Mesenteric fat pad (tissue), 1 donor: ENCODE data around the gene PPP3CA. TPM values are rescaled to one million over a fixed set of nuclear protein-coding genes. Genes with fewer than 3 reads are reported as not detected.
"Not testable (repeated sequence)": the region's sequence is repeated elsewhere in the genome, so short reads cannot be mapped to it uniquely, and the experiment has no call there.

ENCODE experiments used
- DNase-seq: peaks from one replicate; pipeline ENCODE4 v3.0.0-alpha.2; 2020; ENCODE audit warnings: low spot score
- total RNA-seq: library from RNA; stranded (reverse); fragmentation: NEBNext Ultra II Directional; extraction: Animal tissue kit (Norgen Biotek cat#: 25700); gene quantifications from one replicate; pipeline ENCODE4 v1.2.1, GENCODE V29; 2021
- donor health status: DM: yes; HTN: yes; CAD: no.

The PPP3CA gene
- total RNA-seq, 1 donor from 2014 or later: 50.2 TPM

DNA sequence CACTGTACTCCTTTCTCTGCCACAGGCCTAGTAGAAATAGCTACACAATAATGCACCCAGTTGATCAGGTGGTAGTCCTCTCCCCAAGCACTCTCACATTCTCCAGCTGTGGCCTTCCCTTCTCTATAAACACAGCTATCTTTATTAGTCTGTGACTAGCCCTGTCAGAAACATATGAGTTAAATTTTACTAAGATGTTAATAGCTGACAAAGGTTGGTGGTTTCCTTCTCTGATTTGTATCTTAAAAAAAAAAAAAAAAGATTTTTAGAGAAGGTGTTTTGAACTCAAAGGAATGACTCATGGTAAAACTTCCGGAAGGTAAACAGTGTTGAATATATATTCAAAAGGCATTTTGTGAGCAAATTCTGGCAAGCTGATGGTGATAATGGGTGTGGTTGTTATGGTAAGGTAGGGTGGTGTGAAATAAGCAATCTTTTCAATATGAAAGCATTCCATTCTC, 327.4 kb downstream of the PPP3CA start:
- no peak for DNase-seq

DNA sequence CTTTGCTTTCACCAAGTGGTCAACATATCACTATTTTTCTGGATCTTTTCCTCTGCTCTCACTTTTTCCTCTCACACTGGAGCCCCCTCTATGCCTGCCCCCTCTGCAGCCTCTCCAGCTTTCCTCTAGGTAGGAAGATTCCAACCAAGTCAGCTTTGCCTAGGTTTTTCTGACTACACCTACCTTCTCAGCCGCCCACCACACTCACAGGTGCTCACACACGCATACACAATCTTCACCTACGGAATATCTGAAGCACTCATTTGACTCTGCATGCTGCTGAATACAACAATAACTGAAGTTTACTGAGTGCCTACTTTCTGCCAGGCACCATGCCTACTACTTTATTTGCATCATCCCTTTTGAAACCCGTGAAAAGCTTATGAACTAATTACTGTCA, 328.0 kb downstream of the PPP3CA start:
- DNase-seq: no peak

DNA sequence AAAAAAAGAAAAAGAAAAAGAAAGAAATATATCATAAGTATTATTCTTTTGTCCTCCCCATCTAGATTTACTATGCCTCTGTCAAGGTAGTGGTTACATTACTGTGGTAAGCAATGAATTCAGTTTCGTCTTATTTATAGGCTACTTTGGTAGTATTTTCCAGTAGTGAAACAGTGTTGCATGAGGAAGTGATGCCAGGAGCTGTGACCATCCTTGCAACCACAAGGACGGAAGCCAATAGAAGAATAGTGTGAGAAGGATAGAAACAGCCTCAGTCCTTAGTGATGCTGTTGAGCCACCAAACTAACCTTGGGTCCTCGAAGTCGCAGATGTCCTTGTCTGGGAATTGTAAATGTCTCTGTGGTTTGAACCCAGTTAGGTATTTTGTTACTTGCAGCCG, 328.5 kb downstream of the PPP3CA start:
- no peak for DNase-seq

DNA sequence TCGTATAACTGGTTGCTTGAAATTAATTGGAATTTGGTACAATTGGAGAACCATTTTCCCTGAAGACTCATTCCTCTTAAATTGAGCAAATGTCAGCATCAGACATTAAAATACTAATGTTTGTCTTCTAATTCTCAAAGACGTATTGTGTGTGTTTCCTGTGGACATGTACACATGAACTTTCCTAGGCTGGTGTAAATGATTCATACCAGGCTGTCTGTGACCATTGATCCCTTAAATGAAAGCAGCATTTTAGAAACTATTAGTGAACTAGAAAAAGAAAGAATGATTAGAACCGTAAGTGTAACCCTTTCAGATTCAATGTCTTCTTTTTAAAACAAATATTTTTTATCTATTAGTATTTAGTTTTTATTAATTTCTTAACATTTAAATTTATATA, 332.9 kb downstream of the PPP3CA start:
- DNase-seq: no peak

DNA sequence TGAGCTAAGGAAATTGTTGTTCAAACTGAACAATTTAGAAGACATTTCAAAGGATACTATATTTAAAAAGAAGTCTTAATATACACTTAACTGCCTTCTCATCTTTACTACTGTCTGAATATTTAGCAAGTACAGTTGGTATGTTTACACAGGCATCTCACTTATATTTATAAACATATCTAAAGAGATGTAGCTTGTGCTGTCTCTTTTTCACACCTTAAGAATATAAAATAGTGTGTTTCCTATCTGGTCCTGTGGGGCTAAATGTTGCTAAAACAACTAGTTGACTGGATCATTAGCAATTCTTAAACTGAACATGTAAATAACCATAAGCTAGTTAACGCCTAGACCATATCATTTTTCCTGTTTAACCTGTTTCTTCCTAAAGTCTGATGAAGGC, 336.3 kb downstream of the PPP3CA start:
- no peak for DNase-seq

DNA sequence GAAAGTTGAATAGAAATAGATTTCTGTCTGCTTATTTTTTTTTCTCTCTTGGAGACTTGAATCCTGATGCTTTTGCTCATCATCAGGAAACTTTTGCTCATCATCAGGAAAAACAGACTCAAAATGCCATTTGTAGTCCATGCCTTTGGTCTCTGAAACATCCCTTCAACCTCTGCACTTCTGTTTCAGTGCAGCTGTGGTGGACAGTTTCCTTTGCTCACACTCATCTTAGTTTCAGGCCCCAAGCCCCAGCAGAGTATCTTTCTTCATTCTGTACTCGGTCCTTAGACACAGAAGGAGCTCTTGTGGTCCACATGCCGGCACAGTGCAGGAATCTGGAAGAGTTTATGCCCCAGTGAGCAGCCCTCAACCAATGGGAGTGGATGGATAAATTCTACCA, 337.9 kb downstream of the PPP3CA start:
- DNase-seq: no peak

DNA sequence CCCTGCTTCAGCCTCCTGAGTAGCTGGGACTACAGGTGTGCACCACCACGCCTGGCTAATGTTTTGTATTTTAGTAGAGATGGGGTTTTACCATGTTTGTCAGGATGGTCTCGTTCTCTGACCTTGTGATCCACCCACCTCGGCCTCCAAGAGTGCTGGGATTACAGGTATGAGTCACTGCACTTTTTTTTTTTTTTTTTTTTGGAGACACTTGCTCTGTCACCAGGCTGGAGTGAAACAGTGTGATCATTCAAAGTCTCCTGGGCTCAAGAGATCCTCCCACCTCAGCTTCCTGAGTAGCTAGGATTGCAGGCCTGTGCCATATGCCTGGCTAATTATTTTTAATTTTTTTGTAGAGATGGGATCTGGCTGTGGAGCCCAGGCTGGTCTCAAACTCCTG, 338.8 kb downstream of the PPP3CA start:
- DNase-seq: no peak

DNA sequence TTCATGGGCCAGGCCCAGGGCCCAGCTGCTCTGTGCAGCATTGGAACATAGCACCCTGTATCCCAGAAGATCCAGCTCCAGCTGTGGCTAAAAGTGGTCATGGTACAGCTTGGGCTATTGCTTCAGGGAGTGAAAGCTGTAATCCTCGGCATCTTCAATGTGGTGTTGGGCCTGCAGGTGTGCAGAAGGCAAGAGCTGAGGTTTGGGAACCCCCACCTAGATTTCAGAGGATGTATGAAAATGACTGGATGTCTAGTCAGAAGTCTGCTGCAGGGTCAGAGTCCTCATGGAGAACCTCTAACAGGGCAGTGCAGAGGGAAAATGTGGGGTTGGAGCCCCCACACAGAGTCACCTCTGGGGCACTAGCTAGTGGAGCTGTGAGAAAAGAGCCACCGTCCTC, 341.7 kb downstream of the PPP3CA start:
- no peak for DNase-seq

DNA sequence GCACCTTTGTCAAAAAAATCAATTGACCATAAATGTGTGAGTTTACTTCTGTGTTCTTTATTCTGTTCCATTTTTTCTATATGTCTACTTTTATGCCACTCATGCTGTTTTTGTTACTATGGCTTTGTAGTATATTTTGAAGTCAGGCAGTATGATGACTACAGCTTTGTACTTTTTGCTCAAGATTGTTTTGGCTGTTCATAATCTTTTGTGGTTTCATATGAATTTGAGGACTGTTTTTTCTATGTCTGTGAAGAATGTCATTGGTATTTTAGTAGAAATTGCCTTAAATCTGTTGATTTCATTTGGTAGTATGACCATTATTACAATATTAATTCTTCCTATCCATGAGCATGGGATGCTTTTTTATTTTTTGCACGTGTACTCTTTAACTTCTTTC, 346.8 kb downstream of the PPP3CA start:
- no peak for DNase-seq

DNA sequence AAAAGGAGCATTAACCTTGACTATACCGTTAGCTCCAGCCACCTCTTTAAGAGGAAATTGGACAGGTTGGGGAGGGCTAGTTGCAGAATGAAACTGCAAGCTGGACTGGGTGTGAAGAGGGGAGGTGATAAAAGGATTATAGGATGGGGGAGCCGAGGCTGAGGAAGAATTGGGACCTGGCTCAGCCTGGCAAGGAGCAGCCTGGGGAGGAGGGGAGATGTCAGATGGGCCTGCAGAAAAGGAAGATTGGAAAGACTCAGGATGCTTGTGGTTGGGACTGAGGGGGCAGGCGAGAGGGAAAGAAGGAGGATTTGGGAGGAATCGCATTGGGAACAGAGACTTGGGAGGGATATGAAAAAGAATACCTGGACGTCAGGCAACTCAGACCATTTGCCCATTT, 351.7 kb downstream of the PPP3CA start:
- DNase-seq: no peak

DNA sequence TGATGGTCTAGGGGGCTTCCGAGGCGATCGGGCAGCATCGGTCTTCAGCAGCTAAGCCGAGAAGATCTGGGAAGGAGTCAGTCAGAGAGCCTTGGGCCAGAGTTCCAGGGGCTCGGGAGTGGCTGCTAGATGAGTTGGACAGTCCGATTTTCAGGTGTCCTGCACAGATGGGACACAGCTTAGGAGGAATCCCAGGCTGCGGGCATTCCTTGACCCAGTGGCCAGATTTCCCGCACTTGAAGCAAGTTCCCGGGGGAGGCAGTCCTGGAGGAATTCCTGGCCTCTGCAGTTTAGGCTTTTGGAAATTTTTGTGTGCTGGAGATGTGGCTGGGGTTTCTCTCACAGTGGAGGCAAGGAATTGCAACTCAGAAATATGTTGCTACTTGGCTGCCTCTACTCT, 352.3 kb downstream of the PPP3CA start:
- not testable (repeated sequence) for DNase-seq

DNA sequence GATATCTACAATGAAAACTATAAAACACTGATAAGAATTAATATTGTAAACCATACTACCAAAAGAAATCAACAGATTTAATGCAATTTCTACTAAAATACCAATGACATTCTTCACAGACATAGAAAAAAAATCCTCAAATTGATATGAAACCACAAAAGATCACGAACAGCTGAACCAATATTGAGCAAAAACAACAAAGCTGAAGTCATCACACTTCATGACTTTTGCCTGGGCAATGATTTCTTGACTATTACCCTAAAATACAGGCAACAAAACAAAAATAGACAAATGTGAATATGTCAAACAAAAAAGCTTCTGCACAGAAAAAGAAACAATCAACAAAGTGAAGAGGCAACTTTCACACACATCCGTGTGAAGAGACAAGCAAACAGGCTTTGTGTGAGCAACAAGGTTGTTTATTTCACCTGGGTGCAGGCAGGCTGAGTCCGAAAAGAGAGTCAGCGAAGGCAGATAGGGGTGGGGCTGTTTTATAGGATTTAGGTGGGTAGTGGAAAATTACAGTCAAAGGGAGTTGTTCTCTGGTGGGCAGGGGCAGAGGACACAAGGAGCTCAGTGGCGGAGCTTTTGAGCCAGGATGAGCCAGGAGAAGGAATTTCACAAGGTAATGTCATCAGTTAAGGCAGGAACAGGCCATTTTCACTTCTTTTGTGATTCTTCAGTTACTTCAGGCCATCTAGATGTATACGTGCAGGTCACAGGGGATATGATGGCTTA, 355.8 kb downstream of the PPP3CA start:
- DNase-seq: not testable (repeated sequence)

DNA sequence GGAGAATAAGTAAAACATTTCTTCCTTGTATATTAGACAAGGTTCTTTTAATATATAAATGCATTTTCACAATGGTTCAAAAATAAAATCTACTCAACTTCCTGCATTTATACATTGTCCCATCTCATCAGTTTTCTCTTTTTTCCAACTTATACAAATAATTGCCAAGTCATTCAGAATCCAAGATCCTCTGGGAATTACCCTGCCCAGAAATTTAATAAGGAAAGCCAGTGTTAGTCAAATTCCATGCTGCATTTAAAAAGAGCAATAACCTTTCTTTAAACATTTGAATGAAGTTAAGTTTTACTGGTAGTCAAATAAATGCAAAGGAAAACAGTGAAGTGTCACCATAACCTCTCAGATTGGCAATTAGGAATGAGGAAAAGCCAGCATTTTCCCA, 357.9 kb downstream of the PPP3CA start:
- no peak for DNase-seq

DNA sequence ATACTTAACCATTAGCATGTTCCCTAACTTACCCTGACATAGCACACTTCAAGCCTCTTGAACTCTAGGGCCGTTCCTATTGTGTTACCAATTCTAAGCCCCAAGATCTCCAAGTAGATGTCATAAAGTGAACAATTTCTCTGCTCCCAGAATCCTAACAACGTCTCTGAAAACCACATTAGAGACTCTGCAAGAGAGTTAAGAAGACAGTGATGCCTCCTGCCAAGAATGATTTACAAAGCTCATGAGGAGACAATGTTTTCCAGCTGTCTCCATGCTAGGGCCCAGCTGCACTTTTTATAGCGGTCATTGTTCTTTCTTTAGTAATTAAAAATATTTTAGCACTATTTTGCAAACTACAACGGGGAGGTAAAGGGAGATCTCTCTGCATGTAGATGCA, 358.4 kb downstream of the PPP3CA start:
- no peak for DNase-seq

DNA sequence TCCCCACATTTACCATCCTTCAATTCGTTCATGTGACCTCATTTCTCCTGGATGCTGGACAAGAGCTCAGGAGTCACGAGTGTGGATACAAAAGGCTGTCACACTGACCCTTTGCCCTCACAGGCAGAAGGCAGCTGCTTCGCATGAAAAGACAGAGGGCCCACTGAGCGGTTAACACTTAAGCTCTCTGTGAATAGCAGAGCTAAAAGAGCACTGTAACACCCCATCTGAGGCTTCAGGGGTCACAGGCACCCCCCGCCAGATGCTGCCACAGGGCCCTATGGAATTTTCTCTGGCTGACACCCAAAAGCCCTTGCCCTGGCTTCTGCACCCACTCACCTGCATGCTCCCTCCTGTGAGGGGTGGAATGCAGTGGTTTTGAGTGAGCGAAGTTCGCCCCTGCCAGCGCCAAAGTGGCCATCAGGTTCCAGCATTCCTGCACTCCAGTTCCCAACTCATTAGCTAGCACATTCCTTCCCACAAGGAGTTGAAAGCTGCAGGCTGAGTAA, 360.9 kb downstream of the PPP3CA start:
- DNase-seq: no peak

DNA sequence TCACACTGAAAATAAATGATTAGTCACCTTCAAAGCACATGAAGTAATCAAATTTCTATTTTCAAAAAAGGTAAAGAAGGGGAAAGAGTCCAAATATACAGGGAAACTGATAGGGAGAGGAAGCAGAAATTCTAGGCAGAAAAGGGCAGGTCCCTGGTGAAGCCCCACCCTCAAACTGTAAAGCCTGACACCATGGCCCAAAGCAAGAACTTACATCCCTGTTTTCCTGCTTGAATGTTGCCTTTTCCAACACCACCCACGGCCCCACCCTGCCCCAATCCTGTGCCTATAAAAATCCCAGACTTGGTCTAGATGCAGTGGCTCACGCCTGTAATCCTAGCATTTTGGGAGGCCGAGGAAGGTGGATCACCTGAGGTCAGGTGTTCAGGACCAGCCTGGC, 361.8 kb downstream of the PPP3CA start:
- no peak for DNase-seq

DNA sequence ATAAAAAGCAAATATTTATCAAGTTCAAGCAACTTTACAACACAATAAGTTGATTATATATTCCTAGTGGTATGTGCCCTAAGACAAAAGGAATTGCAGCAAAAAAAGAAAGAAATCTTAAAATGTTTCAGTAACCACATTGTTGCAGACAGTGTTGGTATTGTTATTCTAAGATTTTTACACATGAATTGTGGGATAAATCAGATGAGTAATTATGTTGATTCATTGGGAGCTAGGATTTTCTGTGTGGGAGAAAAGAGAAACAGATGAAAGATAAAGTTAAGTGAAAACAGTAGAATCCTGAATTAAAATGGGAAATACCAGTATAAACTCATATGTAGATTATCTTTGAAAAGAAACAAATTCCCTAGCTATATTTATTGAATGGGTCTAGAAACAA, 362.4 kb downstream of the PPP3CA start:
- no peak for DNase-seq

DNA sequence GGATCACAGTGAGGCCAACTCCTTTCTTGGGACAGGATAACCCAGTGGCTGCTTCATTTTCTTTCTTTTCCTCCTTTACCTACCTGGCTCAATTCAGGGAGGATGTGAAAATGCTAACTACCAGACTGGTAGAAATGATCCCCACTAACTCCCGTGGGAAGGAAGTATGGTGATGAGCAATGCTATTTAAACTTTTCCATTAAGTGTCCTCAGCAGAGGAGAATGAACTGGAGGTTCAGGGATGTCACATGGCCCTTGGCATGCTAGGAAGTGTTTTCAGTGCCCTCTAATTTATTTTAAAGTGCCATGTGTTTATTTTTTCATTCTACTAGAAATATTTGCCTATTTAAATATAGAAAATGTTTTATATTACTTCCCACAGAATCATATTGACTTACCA, 363.9 kb downstream of the PPP3CA start:
- DNase-seq: no peak

DNA sequence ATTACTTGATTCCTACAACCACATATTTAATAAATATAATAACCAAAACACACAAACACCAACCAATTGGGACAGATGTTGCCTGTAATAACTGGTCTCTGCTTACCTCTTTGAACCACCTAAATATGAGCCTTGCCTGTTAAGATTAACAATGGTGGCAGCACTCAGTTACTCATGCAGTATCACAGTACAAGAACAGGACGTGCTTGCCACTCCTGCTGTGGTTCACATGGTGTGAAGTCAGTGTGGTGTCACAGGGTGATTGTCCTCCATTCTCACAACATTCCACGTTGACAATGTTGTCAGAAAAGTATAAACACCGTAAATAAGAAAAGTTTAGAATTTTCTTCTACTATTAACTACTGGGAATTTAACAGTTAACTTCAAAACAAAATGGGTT, 365.0 kb downstream of the PPP3CA start:
- no peak for DNase-seq

DNA sequence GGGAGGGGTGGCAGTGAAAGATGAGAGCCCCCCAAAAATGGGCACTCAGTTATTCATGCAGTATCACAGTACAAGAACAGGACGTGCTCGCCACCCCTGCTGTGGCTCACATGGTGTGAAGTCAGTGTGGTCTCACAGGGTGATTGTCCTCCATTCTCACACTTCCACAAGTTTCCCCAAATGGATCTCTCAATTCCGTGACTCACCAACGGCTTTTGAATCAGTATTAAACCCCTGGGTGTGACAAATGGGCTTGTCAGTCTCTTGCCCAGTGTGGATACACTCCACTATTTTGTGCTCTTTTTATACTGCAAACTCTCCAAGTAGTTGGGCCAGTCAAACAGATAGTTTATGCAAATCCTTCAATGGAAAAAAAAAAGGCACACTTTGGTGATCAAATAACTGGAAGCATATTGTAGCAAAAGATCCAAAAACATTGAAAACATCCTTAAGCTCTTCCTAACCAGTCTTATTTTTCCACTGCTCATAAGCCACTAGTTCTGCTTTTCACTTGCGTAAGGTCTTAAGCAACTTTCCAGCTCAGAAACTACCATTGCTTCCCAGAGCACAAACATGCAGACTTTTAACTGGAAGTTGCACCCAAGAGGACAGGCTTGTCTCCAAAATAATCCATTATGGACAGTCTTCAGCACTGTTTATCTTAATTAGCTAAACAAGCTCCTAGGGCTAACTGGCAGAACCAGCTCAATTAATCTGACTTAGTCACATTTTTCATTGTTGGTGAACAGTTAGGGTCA, 365.7 kb downstream of the PPP3CA start:
- DNase-seq: no peak

DNA sequence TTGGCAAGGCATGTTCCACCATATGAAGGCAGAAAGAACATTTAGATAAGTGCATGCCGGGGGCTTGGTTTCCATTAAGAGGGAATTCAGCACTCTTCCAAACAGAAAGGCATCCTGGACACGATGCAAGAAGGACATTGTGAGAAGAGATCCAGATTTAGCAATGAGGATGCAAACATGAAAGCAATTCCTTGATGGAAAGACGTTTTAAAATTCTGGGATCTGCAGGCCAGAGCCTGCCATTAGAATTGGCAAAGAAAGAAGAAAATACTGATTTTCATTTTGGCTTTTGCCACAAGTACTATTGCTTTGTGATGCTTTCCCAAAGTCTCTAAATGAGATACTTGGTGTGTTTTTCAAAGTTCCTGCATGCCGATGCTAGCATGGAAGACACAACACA, 367.6 kb downstream of the PPP3CA start:
- no peak for DNase-seq

DNA sequence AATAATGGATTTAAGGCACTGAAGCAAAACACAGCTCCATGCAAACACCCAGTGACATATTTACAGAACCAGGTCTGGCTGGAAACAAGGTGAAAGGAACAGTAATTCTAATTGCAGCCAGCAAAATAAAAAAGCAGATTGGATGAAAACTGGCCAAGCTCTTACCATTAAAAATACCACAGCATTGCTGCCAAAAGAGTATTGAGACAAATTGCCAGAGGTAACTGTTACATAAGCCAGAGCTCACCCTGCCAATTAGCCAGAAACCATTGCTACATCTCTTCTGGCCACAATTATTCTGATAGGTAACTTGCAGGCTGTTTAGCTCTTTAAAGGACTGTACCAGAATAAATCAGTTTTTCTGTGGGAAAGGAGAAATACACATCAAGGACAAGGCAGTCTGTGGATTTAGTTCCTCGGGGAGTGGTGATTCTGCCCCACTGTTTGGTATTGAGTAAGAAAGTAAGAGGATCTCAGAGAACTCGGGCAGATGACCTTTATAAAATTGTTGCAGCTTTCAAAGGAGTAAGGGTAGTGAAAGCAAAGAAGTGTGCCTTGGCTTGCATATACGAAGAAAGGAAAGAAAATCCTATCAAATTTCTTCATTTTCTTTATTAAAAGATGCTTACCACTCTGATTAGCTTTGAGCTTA, 369.5 kb downstream of the PPP3CA start:
- no peak for DNase-seq
